ENCODE measurements around the gene ZFPM1. TPM values are rescaled to one million over a fixed set of nuclear protein-coding genes. Genes with fewer than 3 reads are reported as not detected.
A peak's percentile ranks its signal among the peaks of the same experiment; 100 is the strongest.

The ZFPM1 gene
- total RNA-seq, 1 donor from 2014 or later, result 5.7 TPM

- no peak overlapping the region for H3K4me3 ChIP-seq
- no peak for DNase-seq
- peaks cover 71% of the 10 kb centered on the region for H3K27me3 ChIP-seq (ENCODE audit: low read depth)
- intact Hi-C loops (cut with micrococcal nuclease), result loop anchor here (10.0 kb wide), 1 partner anchor 241 kb away; no protein-coding TSS in a partner anchor
- H3K27ac ChIP-seq (replicated peaks), result no peak overlapping the region
- H3K9me3 ChIP-seq (replicated peaks), result no peaks in the 10 kb centered on the region
- TF ChIP-seq, protein P1, sequence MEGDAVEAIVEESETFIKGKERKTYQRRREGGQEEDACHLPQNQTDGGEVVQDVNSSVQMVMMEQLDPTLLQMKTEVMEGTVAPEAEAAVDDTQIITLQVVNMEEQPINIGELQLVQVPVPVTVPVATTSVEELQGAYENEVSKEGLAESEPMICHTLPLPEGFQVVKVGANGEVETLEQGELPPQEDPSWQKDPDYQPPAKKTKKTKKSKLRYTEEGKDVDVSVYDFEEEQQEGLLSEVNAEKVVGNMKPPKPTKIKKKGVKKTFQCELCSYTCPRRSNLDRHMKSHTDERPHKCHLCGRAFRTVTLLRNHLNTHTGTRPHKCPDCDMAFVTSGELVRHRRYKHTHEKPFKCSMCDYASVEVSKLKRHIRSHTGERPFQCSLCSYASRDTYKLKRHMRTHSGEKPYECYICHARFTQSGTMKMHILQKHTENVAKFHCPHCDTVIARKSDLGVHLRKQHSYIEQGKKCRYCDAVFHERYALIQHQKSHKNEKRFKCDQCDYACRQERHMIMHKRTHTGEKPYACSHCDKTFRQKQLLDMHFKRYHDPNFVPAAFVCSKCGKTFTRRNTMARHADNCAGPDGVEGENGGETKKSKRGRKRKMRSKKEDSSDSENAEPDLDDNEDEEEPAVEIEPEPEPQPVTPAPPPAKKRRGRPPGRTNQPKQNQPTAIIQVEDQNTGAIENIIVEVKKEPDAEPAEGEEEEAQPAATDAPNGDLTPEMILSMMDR (IDR thresholded peaks at IDR 0.05; ENCODE audit: borderline replicate concordance), result no peak
- no peaks in the 10 kb centered on the region for H3K36me3 ChIP-seq
- H3K4me1 ChIP-seq, result peaks cover 6% of the 10 kb centered on the region
These were observed 17.4 kb upstream of the ZFPM1 start for GRCh38 chr16:88435437-88436355.

DNA sequence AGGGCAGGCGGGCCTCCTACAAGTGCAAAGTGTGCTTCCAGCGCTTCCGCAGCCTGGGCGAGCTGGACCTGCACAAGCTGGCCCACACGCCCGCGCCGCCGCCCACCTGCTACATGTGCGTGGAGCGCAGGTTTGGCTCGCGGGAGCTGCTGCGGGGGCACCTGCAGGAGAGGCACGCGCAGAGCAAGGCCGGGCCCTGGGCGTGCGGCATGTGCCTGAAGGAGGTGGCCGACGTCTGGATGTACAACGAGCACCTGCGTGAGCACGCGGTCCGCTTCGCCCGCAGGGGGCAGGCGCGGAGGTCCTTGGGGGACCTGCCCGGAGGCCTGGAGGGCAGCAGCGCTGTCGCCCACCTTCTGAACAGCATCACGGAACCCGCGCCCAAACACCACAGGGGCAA, 16.3 kb upstream of the ZFPM1 start:
- Histone ChIP-seq H3K4me3 (no peak overlapping the region), H3K9me3 (replicated peaks) (no peaks in the 10 kb centered on the region), H3K27ac (replicated peaks) (no peak overlapping the region), H3K4me1 (no peaks in the 10 kb centered on the region), H3K36me3 (no peaks in the 10 kb centered on the region), H3K27me3 (ENCODE audit: low read depth) (peaks cover 66% of the 10 kb centered on the region)
- intact Hi-C loops (cut with micrococcal nuclease), result loop anchor here (10.0 kb wide), 1 partner anchor 242 kb away; no protein-coding TSS in a partner anchor
- TF ChIP-seq, protein P1 (IDR thresholded peaks at IDR 0.05; ENCODE audit: borderline replicate concordance), result no peak
- DNase-seq, result no peak

DNA sequence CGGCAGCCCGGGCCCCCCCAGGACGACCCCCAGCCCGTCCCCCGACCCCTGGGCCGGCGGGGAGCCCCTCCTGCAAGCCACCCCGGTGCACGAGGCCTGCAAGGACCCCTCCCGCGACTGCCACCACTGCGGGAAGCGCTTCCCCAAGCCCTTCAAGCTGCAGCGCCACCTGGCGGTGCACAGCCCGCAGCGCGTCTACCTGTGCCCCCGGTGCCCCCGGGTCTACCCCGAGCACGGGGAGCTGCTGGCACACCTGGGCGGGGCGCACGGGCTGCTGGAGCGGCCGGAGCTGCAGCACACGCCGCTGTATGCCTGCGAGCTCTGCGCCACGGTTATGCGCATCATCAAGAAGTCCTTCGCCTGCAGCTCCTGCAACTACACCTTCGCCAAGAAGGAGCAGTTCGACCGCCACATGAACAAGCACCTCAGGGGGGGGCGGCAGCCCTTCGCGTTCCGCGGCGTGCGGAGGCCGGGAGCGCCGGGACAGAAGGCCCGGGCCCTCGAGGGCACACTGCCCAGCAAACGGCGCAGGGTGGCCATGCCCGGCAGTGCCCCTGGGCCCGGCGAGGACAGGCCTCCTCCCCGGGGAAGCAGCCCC, 15.6 kb upstream of the ZFPM1 start:
- Histone ChIP-seq H3K4me3 (no peak overlapping the region), H3K27ac (replicated peaks) (no peak overlapping the region), H3K27me3 (ENCODE audit: low read depth) (peaks cover 66% of the 10 kb centered on the region), H3K4me1 (no peaks in the 10 kb centered on the region), H3K9me3 (replicated peaks) (no peaks in the 10 kb centered on the region), H3K36me3 (no peaks in the 10 kb centered on the region)
- peak; percentile 51 for DNase-seq
- intact Hi-C loops (cut with micrococcal nuclease), result loop anchor here (10.0 kb wide), 1 partner anchor 243 kb away; no protein-coding TSS in a partner anchor
- TF ChIP-seq, protein P1 (IDR thresholded peaks at IDR 0.05; ENCODE audit: borderline replicate concordance), result peak; percentile 91

DNA sequence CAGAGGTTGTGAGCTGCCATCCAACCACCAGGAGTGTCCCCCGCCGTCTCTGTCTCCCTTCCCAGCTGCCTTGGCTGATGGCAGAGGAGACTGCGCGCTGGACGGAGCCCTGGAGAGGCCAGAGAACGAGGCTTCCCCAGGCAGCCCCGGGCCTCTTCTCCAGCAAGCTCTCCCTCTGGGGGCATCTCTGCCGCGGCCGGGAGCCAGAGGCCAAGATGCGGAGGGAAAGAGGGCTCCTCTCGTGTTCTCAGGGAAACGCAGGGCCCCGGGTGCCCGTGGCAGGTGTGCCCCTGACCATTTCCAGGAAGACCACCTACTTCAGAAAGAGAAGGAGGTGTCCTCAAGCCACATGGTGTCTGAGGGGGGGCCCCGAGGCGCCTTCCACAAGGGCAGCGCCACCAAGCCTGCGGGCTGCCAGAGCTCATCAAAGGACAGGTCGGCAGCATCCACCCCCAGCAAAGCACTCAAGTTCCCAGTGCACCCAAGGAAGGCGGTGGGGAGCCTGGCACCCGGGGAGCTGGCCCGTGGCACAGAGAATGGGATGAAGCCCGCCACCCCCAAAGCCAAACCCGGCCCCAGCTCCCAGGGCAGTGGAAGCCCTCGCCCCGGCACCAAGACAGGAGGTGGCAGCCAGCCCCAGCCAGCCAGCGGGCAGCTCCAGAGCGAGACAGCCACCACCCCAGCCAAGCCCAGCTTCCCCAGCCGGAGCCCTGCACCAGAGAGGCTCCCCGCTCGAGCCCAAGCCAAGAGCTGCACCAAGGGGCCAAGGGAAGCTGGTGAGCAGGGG, 14.8 kb upstream of the ZFPM1 start:
- Histone ChIP-seq H3K36me3 (no peaks in the 10 kb centered on the region), H3K4me3 (no peak overlapping the region), H3K9me3 (replicated peaks) (no peaks in the 10 kb centered on the region), H3K27me3 (ENCODE audit: low read depth) (peaks cover 65% of the 10 kb centered on the region), H3K27ac (replicated peaks) (no peak overlapping the region), H3K4me1 (peaks cover 3% of the 10 kb centered on the region)
- intact Hi-C loops (cut with micrococcal nuclease), result loop anchor here (10.0 kb wide), 1 partner anchor 243 kb away; no protein-coding TSS in a partner anchor
- TF ChIP-seq, protein P1 (IDR thresholded peaks at IDR 0.05; ENCODE audit: borderline replicate concordance), result no peak
- no peak for DNase-seq

GRCh38 chr16:88439016-88439415, 14.1 kb upstream of the ZFPM1 start:
- intact Hi-C loops (cut with micrococcal nuclease), result loop anchor here (10.0 kb wide), 1 partner anchor 244 kb away; no protein-coding TSS in a partner anchor

More at GRCh38 chr16:88439016-88439415, 14.1 kb upstream of the ZFPM1 start:
- no peaks in the 10 kb centered on the region for H3K36me3 ChIP-seq
- TF ChIP-seq, protein P1 (IDR thresholded peaks at IDR 0.05; ENCODE audit: borderline replicate concordance), result no peak
- H3K27ac ChIP-seq (replicated peaks), result no peak overlapping the region
- H3K4me3 ChIP-seq, result no peak overlapping the region
- H3K4me1 ChIP-seq, result peaks cover 3% of the 10 kb centered on the region
- H3K27me3 ChIP-seq (ENCODE audit: low read depth), result peaks cover 60% of the 10 kb centered on the region
- no peaks in the 10 kb centered on the region for H3K9me3 ChIP-seq (replicated peaks)
- DNase-seq, result no peak
